Activated T-helper 1 cell treated with anti-CD3 and anti-CD28 coated beads, Interleukin-2, amount 50 U/mL, for 16 hours (primary cell): Measurements from ENCODE around the gene FABP1.

Experiments
- DNase-seq, 2 donors: peaks; one replicate each; pipeline ENCODE4 v3.0.0-alpha.2; 2020; ENCODE audit warnings: low read depth in 1 of 2, low spot score in 1 of 2

FABP1 gene

DNA sequence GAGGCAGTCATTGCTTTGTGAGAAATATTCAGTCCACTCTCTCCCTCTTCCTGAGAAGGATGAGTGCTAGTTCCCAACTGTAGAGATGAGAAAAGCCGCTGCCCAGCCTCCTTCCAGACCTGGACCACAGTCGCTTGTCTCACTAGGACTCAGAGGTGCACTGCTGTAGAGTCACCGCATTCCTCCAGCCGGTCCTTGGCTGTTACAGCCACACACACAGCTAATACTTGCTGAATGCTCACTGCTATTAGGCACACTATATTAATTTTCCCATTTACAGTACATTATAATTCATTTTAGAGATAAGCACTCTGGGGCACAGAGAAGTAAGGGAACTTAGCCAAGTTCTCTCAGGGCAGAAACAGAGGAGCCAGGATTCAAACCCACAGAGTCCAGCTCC is 10.0 kb upstream of the FABP1 start:
- DNase-seq = no peak

DNA sequence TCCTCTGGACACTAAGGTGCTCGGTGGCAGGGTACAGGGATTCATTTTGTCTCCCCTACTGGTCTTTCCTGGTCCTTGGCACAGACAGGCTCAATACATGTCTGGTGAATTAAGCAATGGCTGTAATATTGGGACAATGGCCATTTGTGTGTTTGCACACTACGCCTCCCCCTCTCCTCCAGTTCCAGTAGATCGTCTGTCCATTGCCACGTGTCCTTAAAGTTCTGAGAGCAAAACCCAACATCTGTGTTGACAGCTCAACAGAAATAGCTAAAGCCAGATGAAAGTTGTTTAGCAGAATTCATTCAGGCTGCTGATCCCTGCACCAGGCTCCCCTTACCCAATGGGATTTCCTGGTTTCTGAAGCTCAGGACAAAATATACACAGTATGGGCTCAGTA is 9.0 kb upstream of the FABP1 start:
- no peak for DNase-seq

DNA sequence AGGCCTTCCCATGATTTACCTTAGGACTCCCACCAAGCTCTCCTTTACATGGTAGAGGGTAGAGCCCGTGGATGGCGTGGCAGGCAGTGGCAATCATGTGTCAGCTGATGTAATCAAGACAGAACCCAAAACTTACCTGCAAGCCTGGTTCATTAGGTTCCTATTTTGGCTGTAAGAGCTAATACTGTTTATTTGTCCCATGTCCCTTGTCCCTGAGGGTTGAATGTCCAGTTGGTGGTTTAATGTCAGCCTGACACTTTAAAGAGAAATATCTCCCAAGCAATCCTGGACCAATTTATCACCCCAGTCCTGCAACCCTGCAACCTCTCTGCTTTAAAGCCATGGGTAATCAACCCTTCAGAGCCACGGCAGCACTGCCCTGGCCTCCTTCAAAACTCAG is 6.0 kb upstream of the FABP1 start:
- DNase-seq = no peak

DNA sequence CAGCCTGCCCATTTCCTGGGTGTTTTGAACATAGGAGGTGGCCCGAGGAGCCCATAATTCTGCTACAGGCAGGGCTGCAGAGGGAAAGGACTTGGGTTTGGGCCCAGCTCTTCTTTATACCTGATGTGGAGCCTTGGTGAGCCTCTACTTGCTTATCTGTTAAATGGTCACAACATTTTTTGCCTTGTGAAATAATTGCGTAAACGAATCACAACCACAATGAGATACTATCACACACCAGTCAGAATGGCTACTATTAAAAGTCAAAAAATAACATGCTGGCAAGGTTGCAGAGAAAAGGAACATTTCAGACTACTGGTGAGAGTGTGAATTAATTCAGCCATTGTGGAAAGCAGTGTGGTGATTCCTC is 4.1 kb upstream of the FABP1 start:
- no peak for DNase-seq

DNA sequence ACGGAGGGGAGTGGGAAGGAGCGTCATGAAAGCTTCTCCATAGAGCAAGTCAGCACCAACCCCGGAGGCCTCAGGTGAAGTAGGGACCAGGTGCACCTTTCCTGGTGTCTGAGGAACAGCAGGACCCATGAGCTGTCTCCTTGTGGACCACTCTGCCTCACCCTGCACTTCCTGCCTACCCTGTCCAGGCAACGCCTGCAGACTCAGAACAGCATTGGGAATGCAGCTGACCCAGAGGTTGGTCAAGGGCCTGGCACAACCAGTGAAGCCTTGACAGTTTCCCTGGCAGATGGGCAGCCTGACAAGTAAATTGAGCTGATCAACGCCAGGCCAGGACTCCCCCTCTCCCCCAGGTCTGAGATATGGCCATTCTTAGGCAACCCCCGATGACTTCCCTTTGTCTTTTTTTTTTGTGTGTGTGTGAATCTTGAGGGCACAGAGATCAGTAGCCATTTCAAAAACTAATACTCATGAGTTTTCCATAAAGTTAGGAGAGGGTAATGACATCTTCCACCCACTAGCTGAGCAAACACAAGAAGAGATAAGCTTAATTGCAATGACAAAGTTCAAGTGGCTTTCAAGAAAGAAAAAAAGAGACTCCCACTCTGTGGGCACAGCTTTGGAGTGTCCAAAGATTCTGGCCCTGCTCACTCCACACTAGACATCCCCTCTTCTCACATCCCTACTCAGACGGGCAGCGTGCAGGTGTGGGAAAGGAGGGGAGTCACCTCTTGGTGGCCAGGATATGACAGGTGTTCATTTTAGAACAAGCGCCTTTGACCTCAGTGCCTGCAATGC is 3.5 kb upstream of the FABP1 start:
- no peak for DNase-seq

DNA sequence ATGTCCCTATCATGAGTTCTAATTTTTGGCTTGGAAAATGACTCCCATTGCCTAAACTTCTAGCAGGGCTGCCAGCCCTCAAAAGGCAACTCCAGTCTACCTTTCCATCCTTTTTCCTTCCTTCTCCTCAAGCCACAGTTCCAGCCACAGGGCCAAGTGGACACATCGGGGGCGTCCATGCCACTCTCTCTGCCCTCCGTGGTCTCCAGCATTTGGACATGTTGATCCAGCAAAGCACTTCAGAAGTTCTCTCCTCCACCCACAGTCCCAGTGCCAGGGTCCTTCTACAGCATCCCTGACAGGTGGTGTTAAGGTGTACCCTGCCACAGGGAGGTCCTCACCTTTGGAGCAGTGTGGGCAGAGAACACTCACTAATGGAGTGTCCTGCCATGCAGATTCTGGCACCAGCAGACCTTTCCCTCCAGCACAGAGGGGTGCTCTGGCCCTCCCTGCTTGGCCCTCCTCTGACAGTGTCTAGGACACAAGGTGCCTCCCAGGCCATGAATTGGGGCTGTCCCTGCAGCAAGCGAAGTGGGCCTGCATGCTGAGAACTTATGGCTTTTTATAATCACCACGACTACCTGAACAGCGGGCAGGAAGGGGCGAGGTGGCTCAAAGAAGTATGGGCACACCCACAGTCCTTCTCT is 1.6 kb upstream of the FABP1 start:
- no peak for DNase-seq

DNA sequence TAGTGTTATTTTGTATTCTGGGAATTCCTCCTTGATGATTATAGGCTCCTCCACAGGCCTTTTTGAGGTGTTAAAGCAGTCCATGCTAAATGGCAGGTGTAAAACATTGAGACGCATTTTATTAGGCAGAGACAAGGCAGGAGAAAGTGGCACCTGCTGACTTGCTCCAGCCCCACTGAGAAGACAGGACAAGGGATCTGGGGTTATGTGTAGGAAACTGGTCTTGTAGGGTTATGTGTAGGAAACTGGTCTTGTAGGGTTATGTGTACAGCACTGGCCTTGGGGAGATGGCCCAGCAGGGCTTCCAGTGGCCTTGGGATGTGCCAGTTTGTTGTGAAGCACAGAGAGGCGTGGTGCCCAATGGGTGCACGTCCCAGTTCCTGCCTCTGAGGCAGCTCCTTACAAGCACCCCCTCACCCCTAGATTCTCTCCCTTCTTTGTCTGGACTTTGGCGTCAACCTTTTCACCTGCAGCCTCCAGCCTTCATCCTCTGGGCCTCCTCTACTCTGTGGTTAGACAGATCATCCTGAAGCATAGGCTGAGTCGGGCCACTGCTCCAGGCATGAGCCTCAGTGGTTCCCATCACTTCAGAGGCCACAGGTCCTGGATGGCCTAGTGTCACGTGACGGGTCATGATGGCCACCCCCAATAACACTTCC is 921 bp upstream of the FABP1 start:
- no peak for DNase-seq

DNA sequence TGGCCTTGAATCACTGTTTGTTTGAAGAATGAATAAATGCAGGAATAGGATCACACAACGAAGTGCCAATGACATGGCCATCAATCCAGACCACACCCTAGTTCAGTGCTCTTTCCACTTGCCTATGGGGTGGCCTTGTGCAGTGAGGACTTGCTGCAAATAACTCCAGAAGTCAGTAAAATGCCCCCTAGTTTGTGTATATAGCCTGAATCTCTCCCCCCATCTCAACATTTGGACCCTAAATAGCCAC is 299 bp downstream of the FABP1 start:
- DNase-seq = no peak

DNA sequence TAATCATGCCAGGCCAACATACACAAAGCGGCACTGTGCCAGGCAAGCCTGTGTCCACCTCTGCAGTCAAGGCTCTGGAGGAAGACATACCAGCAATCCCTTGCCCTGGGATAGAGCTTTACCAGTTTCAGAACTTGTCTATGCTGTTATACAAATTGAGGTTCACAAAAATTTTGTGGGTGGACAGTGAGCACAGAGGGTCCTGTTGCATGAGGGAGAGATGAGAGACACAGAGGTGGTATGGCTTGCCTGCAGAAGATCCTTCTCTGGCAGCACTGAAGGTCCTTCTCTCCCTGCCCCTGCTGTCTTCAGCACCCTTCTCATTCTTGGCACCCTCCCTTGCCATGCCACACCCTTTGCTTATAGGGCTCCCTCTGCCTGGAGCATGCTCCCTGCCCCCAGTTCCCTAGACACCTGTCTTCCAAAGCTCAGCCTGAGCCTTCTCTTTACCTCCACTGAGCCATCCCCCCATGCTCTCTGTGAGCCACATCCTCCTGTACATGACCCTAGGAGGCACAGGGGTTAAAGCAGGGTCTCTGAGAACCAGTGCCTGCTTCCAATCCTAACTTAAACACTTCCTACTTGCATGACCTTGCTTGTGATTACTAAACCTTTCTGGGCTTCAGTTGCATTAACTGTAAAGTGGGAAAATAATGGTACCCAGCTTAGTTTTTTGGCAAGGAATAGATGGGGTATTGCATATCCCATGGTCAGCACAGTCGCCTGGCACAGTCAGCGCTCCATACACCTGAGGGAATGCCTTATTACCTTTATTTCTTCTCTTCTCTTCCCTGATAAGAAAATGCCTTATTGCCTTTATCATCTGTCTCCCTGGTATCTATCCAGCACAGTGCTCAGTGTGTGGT is 857 bp downstream of the FABP1 start:
- DNase-seq = no peak

DNA sequence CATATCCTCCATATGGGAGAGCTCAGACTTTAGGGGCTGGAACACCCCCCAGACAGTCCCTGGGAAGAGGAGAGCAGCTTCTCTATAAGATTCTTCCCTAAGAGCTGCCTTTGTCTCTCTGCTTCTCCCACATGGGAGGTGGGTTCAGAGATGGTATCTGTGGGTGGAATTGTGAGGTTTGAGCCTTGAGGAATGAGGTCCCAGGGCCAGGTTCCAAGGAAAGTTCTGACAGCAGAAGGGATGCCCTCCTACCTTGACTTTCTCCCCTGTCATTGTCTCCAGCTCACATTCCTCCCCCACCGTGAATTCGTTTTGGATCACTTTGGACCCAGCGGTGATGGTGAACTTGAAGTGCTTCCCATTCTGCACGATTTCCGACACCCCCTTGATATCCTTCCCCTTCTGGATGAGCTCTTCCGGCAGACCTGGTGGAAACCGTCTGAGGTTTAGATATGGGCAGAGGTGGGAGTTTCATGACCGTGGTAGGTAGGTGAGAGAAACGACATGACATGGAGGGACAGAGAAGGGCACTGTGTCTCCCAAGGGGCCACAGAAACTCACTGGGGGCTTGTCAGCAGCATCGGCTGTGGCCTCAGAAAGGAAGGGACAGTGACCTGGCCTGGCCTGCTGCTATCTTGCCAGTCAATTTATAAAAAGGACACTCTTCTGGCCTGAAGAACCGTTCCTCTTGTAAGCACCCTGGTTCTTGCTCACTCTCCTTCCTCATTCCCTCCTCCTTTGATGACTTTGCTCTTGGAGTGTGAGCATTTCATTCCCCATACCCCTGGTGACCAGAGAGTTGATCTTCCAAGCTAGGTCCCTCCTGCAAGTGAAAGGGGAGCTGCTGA is 1.7 kb downstream of the FABP1 start:
- no peak for DNase-seq

DNA sequence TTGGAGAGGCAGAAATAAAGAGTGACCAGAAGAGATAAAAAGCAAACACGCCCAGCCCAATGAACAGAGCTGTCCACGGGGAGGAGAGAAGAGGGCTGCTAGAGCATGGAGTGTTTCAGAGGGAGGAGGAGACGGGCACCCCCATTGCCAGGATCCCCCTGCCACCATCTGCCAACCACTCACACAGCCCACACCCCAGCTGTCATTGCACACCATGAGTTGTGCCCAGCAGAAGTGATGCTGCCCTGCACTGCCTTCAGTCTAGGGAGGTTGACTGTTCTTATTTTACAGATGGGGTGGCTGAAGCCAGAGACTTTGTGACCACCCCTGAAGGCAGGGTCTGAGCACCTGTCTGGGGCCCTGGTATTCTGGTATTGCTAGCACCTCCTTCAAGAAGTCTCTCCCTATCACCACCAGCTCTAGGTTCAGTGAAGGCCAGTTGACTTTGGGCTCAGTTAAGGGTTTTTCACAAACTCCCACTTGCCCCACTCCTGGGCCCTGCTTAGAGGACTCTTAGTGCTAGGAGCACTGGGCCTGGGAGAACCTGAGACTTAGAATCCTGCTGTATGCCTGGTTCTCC is 2.4 kb downstream of the FABP1 start:
- no peak for DNase-seq

DNA sequence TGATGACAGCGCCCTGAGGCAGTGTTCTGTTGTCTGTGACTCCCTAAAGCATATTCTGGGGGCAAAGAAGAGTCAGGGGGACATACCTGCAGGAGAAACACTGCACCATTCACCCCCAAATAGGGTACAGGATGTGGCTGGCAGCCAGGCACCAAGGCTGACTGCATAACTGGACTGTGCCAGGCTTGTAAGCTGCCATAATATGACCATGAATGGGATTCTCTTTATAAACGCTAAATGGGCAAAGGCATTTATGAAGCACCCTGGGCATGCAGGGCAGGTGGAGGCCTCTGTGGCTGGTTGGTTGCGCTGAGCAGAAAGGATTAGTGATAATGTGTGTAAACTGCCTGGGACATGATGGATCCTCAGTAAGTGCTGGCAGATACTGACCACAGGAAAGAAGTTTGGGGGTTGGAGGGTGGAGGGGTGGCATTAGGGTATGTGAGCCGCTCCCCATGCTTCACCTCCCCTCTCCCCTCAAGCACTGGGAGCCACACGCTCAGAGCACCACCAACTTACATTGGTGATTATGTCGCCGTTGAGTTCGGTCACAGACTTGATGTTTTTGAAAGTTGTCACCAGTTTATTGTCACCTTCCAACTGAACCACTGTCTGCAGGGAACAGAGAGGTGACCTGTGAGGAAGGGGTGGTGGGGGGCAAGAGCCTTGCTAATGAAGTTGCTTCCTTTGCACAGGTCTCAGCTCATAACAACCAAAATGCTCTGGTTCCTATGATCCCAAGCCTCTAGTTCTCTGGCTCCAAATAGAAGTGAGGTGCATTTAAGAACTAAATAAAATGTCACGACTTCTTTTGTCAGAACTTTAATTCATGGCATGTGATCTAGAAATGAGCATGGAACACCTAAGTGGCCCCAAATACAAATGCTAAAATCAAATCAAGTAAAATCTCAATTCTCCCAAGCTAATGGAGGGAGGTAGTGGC is 3.6 kb downstream of the FABP1 start:
- no peak for DNase-seq

DNA sequence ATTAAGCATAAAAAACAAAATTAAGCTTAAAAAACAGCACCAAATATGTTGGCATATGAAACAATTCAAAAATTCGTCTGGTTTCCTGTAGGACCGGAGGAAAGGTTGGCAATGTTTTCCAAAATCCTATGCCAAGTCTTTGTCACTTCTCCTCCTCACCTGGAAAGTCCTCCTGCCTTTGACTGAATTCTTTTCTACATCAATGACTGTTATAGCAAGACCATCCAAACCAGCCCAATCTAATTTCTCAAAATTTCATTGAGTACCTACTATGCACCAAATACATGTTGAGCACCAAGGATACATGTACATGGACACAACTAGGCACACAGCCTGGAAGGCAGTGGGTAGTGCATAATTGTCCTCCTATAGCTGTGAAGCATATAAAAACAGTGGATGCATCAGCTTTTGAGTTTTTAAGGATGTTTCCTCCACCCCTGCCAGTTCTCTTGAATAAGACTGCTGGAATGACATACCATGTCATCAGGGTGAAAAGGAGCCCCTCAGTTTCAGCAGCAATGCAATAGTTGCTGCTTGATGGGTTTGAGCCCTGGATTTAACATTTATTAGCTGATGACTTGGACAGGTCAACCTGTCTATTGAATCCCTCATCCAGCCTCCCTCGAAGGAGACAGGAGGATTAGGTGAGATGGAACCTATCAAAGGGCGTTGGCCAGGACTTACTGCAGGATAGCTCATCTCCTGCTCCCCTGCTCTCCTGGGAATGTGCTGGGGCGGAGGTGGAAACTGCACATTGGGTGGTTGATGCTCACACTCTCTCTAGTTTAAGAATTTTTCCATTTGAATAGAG is 4.5 kb downstream of the FABP1 start:
- DNase-seq = no peak

DNA sequence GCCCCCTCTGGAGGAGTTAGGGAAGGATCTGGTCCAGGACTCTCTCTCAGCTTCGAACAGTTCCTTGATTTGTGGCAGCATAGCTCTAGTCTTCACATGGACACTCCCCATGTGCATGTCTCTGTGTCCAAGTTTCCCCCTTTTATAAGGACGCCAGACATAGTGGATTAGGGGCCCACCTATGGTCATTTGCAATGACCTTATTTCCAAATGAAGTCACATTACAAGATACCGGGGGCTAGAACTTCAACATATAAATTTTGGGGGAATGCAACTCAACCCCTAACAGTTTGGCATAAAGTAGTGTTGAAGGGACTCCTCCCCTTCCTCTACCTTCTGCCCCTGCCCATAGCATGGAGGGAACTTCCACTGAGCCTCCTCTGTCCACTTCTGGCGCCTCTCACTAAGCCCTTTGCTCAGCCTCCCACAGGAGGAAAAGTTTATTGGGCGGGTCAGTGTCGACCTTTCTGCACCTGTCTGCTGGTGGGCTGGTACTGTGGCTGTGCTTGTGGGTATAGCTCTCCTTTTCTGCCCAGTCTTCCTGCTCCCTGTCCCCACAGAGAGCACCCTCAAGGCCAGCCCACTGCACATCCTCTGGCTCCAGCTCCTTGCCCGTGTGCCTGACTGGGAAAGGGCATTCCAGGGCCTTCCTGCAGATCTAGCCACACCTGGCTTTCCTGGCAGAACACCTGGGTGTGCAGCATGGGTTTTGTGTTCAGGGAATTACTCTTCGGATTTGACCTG is 5.5 kb downstream of the FABP1 start:
- DNase-seq = no peak

DNA sequence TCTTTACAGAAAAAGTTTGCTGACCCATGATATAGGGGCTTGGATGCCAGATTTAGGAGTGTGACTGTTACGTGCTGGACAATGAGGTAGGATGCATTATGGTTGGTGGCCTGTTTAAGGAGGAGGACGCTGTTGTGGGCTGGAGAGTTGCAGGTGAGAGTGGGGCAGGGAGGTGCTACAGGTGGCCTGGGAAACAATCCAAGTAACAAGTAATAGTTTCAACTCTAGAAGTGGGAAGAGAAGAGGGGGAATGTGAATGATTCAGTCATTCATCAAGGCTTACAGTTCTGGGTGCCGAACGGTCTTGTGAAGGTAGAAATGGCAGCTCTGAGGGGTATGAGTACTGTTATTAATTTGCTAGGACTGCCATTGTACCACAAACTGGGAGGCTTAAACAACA is 6.2 kb downstream of the FABP1 start:
- DNase-seq = no peak

DNA sequence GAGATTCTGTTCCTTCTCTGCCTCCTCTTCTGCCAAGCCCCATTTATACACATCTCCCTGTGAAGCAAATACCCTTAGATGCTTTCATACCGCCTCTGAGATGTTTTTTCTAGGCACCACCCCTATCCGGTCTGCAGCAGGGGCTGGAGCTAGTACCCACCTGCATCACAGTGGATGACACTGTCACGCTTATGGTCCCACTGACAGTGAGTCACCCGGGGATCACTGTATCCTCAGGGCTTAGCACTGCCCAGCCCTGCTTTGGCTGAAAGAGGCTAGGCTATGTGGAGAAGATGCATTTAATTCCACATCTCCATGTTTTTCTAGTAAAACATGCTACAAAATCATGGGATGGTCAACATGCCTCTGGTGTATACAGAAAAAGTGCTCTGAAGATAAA is 9.9 kb downstream of the FABP1 start:
- DNase-seq = no peak

DNA sequence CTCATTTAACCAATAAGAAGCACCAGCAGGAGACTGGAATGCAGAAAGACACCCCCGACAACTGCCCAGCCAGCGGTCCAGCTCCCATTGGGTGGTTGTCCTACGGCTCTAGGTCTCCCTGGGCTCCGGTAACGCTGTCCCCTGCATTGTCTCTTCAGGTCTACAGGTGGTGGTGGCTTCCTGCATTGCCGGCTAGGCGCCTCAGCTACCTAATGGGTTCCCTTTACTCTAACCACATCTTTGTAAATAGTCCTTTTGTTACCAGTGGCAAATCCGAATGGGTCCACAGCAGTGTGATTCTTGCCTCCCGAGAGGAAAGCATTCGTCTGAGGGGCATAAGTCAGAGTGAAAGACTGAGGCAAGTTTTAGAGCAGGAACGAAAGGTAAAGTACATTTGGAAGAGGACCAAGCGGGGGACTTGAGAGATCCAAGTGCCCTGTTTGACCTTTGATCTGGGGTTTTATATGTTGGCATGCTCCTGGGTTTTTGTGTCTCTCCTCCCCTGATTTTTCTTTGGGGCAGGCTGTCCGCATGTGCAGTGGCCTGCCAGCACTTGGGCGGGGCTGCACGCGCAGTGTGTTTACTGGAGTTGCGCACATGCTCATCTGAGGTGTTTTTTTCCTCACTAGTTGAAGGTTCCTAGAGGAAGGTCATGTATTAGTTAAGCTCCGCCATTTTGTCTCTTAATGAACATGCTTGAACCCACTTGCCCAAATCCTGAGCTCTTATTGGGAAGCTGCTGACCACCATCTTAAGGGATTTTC is 11.0 kb downstream of the FABP1 start:
- no peak for DNase-seq
